Measurements from ENCODE around the gene ZNF557. TPM values are rescaled to one million over a fixed set of nuclear protein-coding genes. Genes with fewer than 3 reads are reported as not detected.
A peak's percentile ranks its signal among the peaks of the same experiment; 100 is the strongest.

Gene ZNF557
- total and polyA plus RNA-seq, 2 of the 8 experiments (the other 6 are each of a cell fraction or from before 2014, with no cell fraction given) = 1.4 to 7.4 TPM

GRCh38 chr19:7115721-7116120 is 46.2 kb downstream of the ZNF557 start:
- Histone ChIP-seq H3K79me2 (ENCODE audit: control insufficient read depth in 1 of 2, insufficient read depth in 2 of 2, low read length in 2 of 2) (no peaks in the 10 kb centered on the region), H4K20me1 (replicated peaks in 1 of 2; ENCODE audit: control insufficient read depth in 1 of 2, insufficient read depth in 2 of 2, low read length in 2 of 2) (no peaks in the 10 kb centered on the region), H3K14ac (ENCODE audit: insufficient read length) (no peak overlapping the region), H2BK120ac (replicated peaks; ENCODE audit: low read depth, low read length) (no peak overlapping the region), H4K5ac (ENCODE audit: insufficient read length, low read depth, low read length) (no peak overlapping the region), H2BK15ac (ENCODE audit: low read length) (no peak overlapping the region), H3K79me1 (ENCODE audit: low read depth, low read length) (peaks cover 4% of the 10 kb centered on the region), H2BK5ac (ENCODE audit: low read depth, low read length) (no peak overlapping the region), H2AFZ (ENCODE audit: low read length) (no peak overlapping the region), H4K8ac (ENCODE audit: extremely low read depth, insufficient read depth, low read length) (no peak overlapping the region), H3K4me1 (replicated peaks in 1 of 4; ENCODE audit: control insufficient read depth in 3 of 4, insufficient read depth in 4 of 4, low read length in 3 of 4) (no peaks in the 10 kb centered on the region), H3K27ac (ENCODE audit: low read depth, low read length) (no peak overlapping the region), H3K23ac (ENCODE audit: insufficient read length) (no peak overlapping the region), H3K4ac (replicated peaks; ENCODE audit: insufficient read length, low read depth, low read length) (no peak overlapping the region), H2BK12ac (ENCODE audit: low read depth, low read length) (0 out of 2 replicates have a peak overlapping the region, but pooled peaks have one; percentile 14), H3K4me2 (ENCODE audit: insufficient read depth in 1 of 2, low read depth in 2 of 2, low read length in 2 of 2) (no peak overlapping the region), H2AK5ac (ENCODE audit: low read depth, low read length) (no peak overlapping the region), H3K9me3 (ENCODE audit: insufficient read depth in 2 of 2, low read depth in 1 of 2, low read length in 1 of 2) (no peaks in the 10 kb centered on the region), H3K18ac (ENCODE audit: extremely low read depth, low read length) (no peak overlapping the region), H3K4me3 (ENCODE audit: extremely low read depth in 1 of 4, insufficient read depth in 2 of 4, low read depth in 3 of 4, low read length in 4 of 4) (no peak overlapping the region), H3K27me3 (replicated peaks in 1 of 4; ENCODE audit: control insufficient read depth in 3 of 4, extremely low read depth in 1 of 4, insufficient read depth in 3 of 4, low read length in 3 of 4) (no peaks in the 10 kb centered on the region), H3K23me2 (ENCODE audit: low read depth, low read length) (peaks cover 4% of the 10 kb centered on the region; the same call in 1 of the 2 replicates), H3K9ac (replicated peaks in 1 of 4; ENCODE audit: extremely low read depth in 1 of 4, low read depth in 3 of 4, low read length in 3 of 4) (no peak overlapping the region), H2BK20ac (ENCODE audit: low read length) (no peak overlapping the region), H4K91ac (replicated peaks; ENCODE audit: insufficient read length, low read length) (no peak overlapping the region), H3K56ac (replicated peaks; ENCODE audit: insufficient read length, low read depth, low read length) (no peak overlapping the region), H3K36me3 (ENCODE audit: control insufficient read depth in 2 of 4, insufficient read depth in 4 of 4, low read length in 3 of 4) (peaks cover 0 to 32% (median 14%) of the 10 kb centered on the region in 4 experiments; a peak in 5 of 8 replicates)
- POLR2A ChIA-PET (ENCODE audit: partially characterized antibody) = no interaction called here
- FAIRE-seq = no peak
- CTCF ChIA-PET (ENCODE audit: partially characterized antibody) = interaction anchor here (1.0 kb wide), 1 partner anchor 13 kb away, joined by 4 read pairs; no protein-coding TSS in a partner anchor
- 93% methylated on average over 6 of the region's 6 CpGs; no CpG with 5 or more reads in 1 of the 2 experiments for WGBS, 2 experiments (ENCODE audit: extremely low coverage in 1 of 2, insufficient coverage in 1 of 2, insufficient read length in 1 of 2, insufficient replicate concordance in 2 of 2, low coverage in 1 of 2, low lambda C conversion rate in 2 of 2, missing lambda C conversion rate in 1 of 2)
- no peak for DNase-seq (ENCODE audit: low read depth in 1 of 2, low spot score in 2 of 2)
- TF ChIP-seq JUN (IDR thresholded peaks at IDR 0.05; ENCODE audit: low read depth, low read length) = no peak
- TF ChIP-seq KDM4A (IDR thresholded peaks at IDR 0.05; ENCODE audit: low read depth, low read length, severe bottlenecking) = no peak
- TF ChIP-seq JUND (IDR thresholded peaks at IDR 0.05; ENCODE audit: low read length) = no peak
- no peak for TF ChIP-seq CREB1 (IDR thresholded peaks at IDR 0.05)
- no peak for TF ChIP-seq RNF2 (IDR thresholded peaks at IDR 0.05; ENCODE audit: borderline replicate concordance, low read depth, low read length, missing control alignments, poor library complexity, severe bottlenecking)
- TF ChIP-seq ASH2L (IDR thresholded peaks at IDR 0.05; ENCODE audit: low read length) = no peak
- TF ChIP-seq KDM5A (IDR thresholded peaks at IDR 0.05; ENCODE audit: low read length) = no peak
- no peak for TF ChIP-seq SRF (IDR thresholded peaks at IDR 0.05; ENCODE audit: low read depth, low read length)
- TF ChIP-seq TEAD4 (IDR thresholded peaks at IDR 0.05; ENCODE audit: low read depth, low read length) = no peak
- TF ChIP-seq NRF1 (IDR thresholded peaks at IDR 0.05; ENCODE audit: low read depth, low read length) = no peak
- no peak for TF ChIP-seq CHD2 (IDR thresholded peaks at IDR 0.05; ENCODE audit: low read length)
- TF ChIP-seq GABPA (IDR thresholded peaks at IDR 0.05; ENCODE audit: borderline replicate concordance, insufficient read depth, low read length) = no peak
- TF ChIP-seq CHD1 (IDR thresholded peaks at IDR 0.05; ENCODE audit: low read depth, low read length) = no peak
- TF ChIP-seq SP4 (IDR thresholded peaks at IDR 0.05; ENCODE audit: low read length) = no peak

Data from H1 (cell line).